Upper lobe of right lung (tissue), 1 donor: ENCODE data around the gene TBX10. TPM values are rescaled to one million over a fixed set of nuclear protein-coding genes. Genes with fewer than 3 reads are reported as not detected.

Experiments used
- ATAC-seq: fragments of 200-7000 bp; cut with Tn5 transposase; one replicate; pipeline ENCODE4 v1.9.1; 2020; ENCODE audit warnings: mild to moderate bottlenecking, moderate library complexity
- DNase-seq: peaks from one replicate; pipeline ENCODE4 v3.0.0-alpha.2; 2020
- H3K27ac ChIP-seq: fragments of 200-600 bp; one replicate; pipeline ENCODE4 v1.8.0; 2022
- H3K27me3 ChIP-seq: fragments of 200-600 bp; one replicate; pipeline ENCODE4 v1.8.0; 2022; ENCODE audit warnings: mild to moderate bottlenecking
- H3K36me3 ChIP-seq: fragments of 200-600 bp; one replicate; pipeline ENCODE4 v1.8.0; 2022
- H3K4me1 ChIP-seq: fragments of 200-600 bp; one replicate; pipeline ENCODE4 v1.8.0; 2022
- H3K4me3 ChIP-seq: fragments of 200-600 bp; one replicate; pipeline ENCODE4 v1.8.0; 2022; ENCODE audit warnings: mild to moderate bottlenecking
- H3K9me3 ChIP-seq: fragments of 200-600 bp; one replicate; pipeline ENCODE4 v1.8.0; 2022
- intact Hi-C: fragments of 100-400 bp; cut with DNase I; formaldehyde crosslinking; loops from one replicate; pipeline ENCODE4 v1.11.0; 2022
- total RNA-seq: library from RNA; stranded (reverse); fragmentation: NEBNext Ultra II Directional; extraction: Animal tissue kit (Norgen Biotek cat#: 25700); gene quantifications from one replicate; pipeline ENCODE4 v1.2.1, GENCODE V29; 2021
- TF ChIP-seq, protein P1 (sequence below): fragments of 200-600 bp; IDR thresholded peaks from one replicate; pipeline ENCODE4 v1.8.0; 2022; ENCODE audit warnings: antibody characterized with exemption
- donor health status: DM: no; HTN: yes; CAD: no; lungs with severe emphysema.

Gene TBX10
- total RNA-seq, 1 donor from 2014 or later, result not detected

DNA sequence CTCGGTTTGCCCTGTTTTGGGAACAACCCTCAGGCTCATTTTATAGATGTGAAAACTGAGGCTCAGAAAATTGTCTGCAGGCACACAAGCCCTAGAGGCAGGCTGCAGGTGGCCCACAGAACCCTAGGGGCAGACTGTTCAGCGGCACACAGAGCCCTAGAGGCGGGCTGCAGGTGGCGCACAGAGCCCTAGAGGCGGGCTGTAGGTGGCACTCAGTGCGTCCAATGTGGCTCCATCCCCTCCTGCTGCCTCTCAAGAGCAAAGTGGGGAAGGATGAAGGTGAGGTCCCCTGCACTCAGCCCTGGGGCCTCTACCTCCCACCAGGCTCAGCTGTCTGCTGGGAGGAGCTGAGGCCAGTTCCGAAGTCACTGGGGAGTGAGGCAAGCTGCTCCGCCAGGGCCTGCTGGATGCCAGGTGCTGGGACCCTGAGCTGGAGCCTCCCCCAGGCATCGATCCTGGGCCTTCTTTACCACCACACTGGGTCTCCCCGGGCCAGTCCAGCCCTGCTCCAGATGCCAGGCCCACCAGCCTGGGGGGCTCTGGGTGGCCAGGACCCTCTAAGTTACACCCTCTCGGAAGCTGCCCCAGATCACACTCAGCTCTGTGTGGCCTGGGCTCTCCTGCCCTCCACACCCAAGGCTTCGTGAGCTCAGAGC is 8.7 kb upstream of the TBX10 start:
- DNase-seq, result peak; percentile 59
- peak; percentile 45 for ATAC-seq
- Histone ChIP-seq H3K4me3 (no peak overlapping the region), H3K27ac (no peak overlapping the region), H3K36me3 (no peaks in the 10 kb centered on the region), H3K9me3 (no peaks in the 10 kb centered on the region), H3K4me1 (no peaks in the 10 kb centered on the region), H3K27me3 (peaks cover 4% of the 10 kb centered on the region)
- intact Hi-C loops, result no loop called here
- TF ChIP-seq, protein P1, sequence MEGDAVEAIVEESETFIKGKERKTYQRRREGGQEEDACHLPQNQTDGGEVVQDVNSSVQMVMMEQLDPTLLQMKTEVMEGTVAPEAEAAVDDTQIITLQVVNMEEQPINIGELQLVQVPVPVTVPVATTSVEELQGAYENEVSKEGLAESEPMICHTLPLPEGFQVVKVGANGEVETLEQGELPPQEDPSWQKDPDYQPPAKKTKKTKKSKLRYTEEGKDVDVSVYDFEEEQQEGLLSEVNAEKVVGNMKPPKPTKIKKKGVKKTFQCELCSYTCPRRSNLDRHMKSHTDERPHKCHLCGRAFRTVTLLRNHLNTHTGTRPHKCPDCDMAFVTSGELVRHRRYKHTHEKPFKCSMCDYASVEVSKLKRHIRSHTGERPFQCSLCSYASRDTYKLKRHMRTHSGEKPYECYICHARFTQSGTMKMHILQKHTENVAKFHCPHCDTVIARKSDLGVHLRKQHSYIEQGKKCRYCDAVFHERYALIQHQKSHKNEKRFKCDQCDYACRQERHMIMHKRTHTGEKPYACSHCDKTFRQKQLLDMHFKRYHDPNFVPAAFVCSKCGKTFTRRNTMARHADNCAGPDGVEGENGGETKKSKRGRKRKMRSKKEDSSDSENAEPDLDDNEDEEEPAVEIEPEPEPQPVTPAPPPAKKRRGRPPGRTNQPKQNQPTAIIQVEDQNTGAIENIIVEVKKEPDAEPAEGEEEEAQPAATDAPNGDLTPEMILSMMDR, result no peak

DNA sequence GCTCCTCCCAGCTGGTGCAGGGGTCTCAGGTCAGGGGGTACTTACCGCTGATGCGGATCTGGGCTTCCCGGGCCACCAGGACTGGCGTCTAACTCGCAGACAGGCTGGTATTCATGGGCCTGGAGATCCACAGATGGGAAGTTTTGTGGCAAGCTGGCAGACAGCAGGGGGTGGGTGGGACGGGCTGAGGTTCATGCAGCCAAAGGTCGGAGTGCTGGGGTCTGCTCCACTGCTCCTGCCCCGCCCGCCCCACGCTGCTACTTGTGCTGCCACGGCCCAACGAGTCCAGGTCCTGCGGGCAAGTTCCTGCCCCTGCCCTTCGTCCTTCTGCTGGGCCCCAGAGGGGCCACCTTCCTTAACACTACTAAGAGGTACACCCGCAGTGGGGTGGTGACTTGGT is 7.9 kb upstream of the TBX10 start:
- Histone ChIP-seq H3K4me3 (no peak overlapping the region), H3K27ac (no peak overlapping the region), H3K36me3 (no peaks in the 10 kb centered on the region), H3K9me3 (no peaks in the 10 kb centered on the region), H3K27me3 (peaks cover 4% of the 10 kb centered on the region), H3K4me1 (no peaks in the 10 kb centered on the region)
- intact Hi-C loops, result no loop called here
- TF ChIP-seq, protein P1, result no peak
- ATAC-seq (no peak), DNase-seq (peak; percentile 37)

DNA sequence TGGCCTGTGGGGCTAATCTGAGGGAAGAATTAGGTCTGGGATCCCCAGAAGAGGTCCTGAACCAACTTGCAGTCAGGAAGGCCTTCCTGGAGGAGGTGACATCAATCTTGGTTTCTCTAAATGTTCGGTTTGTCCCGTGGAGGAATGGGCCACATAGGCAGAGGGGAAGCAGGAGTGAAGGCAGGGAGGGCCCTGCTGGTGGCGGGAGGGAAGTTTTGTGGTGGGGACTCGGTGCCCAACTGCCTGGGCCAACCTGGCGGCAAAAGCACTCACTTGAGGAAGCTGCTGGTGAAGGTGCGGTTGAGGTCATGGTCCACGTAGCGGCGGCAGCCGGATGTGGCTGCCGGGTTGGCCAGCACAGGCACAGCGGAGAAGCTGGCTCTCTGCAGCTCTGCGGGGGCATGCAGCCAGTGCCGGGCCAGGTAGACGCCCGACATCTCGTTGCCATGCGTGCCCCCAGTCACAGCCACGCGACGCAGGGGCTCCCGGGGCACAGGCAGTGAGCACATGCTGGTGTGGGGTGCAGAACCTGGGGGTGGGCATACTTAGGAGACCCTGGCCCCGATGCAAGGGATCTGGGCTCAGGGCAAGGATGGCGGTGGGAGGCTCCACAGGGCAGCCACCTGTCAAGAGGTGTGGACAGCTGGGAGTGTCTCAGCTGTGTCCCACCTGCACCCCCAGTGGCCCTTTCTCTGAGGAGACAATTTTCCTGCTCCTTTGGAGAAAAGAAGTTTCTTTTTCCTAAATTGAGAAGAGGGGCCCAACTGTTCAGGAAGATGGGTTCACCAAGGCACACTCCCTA is 7.2 kb upstream of the TBX10 start:
- DNase-seq (no peak), ATAC-seq (no peak)
- H3K36me3 ChIP-seq, result no peaks in the 10 kb centered on the region
- no peak overlapping the region for H3K27ac ChIP-seq
- no peaks in the 10 kb centered on the region for H3K9me3 ChIP-seq
- TF ChIP-seq, protein P1, result no peak
- no peaks in the 10 kb centered on the region for H3K4me1 ChIP-seq
- intact Hi-C loops, result no loop called here
- peaks cover 4% of the 10 kb centered on the region for H3K27me3 ChIP-seq
- H3K4me3 ChIP-seq, result no peak overlapping the region

DNA sequence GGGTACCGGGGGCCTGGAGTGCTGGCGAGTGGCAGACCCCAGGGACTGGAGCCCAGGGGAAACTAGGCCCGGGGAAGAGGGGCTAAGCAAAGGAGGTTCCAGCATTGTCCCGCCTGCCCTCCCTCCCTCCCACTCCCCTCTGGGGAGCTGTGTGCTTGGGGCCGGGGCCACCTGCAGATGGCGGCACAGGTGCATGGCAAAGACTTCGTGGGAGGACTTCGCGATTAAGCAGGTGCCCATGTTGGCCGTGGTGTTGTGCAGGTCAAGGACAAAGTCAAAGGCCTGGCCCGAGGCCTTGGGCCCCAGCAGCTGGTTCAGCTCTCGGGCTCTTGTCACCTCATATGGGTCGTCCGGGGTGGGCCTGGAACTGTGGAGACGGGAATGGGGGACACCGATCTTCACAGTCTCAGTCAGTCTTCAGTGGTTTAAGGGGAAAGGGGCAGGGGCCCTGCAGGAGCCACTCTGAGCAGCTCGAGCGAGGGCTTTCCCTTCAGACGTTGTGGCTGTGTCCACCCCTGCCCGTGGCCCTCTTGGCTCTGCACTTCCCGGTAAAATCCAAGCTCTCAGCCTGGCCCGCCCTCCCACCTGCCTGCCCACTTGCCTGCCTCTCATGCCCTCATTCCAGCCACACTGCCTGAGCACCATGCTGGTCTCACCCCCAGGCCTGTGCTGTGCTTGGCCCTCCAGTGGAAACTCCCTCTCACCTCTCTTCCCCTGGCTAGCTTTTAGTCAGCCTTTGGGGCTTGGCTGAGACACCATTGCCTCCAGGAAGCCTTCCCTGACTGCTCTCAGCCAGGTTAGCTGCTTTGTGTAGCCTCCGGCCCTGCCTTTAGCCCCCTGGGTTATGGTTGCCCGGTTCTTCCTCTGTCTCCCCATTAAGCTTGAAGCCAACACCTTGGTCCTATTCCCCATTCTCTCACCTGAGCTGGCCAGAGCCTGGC is 6.2 kb upstream of the TBX10 start:
- Histone ChIP-seq H3K27ac (no peak overlapping the region), H3K9me3 (no peaks in the 10 kb centered on the region), H3K27me3 (peaks cover 4% of the 10 kb centered on the region), H3K4me3 (no peak overlapping the region), H3K4me1 (no peaks in the 10 kb centered on the region), H3K36me3 (no peaks in the 10 kb centered on the region)
- no peak for DNase-seq
- intact Hi-C loops, result no loop called here
- TF ChIP-seq, protein P1, result no peak
- ATAC-seq, result no peak

DNA sequence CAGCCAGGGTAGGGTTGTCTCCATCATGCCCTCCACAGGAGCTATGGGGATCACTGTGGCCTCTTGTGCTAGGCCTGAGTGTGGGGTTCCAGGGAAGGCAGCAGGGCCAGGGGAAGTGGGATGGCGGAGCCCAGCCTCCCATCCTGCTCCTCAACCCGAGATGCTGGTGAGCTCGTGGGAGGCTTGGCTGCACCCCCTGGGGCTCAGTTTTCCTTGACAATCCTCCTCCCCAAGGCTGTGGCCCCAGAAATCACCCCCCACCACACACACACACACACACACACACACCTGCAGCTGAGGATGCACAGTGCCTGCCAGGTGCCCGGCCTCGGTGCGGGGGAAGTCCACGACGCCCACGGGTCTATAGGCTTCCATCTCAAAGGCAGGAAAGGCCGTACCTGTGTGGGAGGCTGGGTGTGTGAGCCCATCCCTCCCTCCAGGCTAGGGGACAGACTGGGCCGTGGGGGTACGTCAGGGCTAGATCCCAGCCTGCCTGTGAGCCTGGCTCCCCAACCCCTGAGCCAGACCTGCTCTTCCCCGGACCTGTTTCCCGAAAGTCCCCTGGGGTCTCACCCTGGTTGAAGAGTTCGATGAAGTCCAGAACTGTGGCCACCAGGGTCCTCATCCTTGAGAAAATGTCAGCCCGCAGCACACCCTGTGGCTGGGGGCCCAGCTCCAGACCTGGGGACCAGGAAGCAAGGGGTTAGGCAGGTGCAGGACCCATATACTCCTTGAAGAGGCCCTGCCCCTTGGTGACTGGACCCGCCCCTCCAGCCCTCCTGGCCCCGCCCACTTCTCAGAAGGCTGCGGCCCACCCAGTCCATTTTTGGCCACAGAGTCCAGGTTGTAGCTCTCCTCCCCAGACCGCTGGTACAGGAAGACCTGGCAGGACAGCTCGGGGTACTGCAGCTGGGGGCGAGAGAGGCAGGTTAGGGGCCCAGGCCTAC is 5.2 kb upstream of the TBX10 start:
- Histone ChIP-seq H3K4me1 (no peaks in the 10 kb centered on the region), H3K9me3 (no peaks in the 10 kb centered on the region), H3K27me3 (peaks cover 11% of the 10 kb centered on the region), H3K36me3 (no peaks in the 10 kb centered on the region), H3K27ac (no peak overlapping the region), H3K4me3 (no peak overlapping the region)
- ATAC-seq, result no peak
- intact Hi-C loops, result no loop called here
- TF ChIP-seq, protein P1, result no peak
- peak; percentile 36 for DNase-seq
